C4-2B (cell line): Measurements from ENCODE around the gene NSG2.

Source experiments
- ZFX ChIP-seq: fragments of 450-650 bp; IDR thresholded peaks from 2 replicates; pipeline ENCODE4 v1.6.1; 2017
- TF ChIP-seq, protein P1 (sequence below): fragments of 450-650 bp; conservative IDR thresholded peaks from 2 replicates; pipeline ENCODE4 v1.5.1; 2017; ENCODE audit warnings: mild to moderate bottlenecking

DNA sequence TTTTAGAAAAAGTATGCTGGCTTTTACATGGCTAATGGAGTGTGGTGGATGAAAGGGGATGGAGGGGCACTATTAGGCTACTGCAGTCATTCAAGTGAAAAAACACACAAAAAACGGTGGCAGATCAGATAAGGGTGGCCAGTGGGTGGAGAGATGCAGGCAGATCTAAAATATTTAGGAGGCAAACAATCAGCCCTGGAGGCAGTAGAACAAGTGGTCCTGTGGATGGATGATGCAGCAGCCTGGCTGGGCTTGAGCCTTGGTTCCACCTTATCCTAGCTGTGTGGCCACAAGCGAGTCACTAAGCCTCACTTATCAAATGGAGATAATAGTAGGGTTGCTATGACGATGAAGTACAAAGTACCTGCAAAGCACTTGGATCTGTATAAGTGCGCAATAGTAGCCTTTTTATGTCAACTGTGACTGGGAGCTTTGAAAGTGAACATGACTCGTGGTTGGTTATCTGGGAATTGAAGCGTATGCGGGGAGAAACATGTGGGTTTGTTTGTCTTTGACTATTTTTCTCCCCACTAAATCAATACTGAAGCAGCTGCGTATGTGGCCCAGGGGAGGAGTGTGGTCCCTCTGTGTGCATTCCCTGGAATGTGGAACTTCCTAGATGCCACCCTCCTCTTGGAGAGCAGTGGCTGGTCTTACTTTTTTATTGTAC lies 20.2 kb downstream of the NSG2 start:
- TF ChIP-seq, protein P1, sequence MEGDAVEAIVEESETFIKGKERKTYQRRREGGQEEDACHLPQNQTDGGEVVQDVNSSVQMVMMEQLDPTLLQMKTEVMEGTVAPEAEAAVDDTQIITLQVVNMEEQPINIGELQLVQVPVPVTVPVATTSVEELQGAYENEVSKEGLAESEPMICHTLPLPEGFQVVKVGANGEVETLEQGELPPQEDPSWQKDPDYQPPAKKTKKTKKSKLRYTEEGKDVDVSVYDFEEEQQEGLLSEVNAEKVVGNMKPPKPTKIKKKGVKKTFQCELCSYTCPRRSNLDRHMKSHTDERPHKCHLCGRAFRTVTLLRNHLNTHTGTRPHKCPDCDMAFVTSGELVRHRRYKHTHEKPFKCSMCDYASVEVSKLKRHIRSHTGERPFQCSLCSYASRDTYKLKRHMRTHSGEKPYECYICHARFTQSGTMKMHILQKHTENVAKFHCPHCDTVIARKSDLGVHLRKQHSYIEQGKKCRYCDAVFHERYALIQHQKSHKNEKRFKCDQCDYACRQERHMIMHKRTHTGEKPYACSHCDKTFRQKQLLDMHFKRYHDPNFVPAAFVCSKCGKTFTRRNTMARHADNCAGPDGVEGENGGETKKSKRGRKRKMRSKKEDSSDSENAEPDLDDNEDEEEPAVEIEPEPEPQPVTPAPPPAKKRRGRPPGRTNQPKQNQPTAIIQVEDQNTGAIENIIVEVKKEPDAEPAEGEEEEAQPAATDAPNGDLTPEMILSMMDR, result no peak
- no peak for TF ChIP-seq ZFX
